DOHH2 (cell line): ENCODE measurements around the gene NDUFA13.

Source experiments
- H3F3A ChIP-seq: fragments of 200-600 bp; sonication (generic), shearing (Covaris generic); 2 replicates; pipeline ENCODE4 v1.6.0; 2016; ENCODE audit warnings: antibody characterized with exemption, mild to moderate bottlenecking; ENCODE audit not compliant: control insufficient read depth, insufficient read depth
- H3K27ac ChIP-seq: fragments of 200-600 bp; sonication (generic); 2 replicates; pipeline ENCODE4 v1.5.1; 2014; ENCODE audit warnings: low read depth, mild to moderate bottlenecking, low read length, moderate library complexity
- H3K27me3 ChIP-seq: fragments of 200-600 bp; sonication (generic); 2 replicates; pipeline ENCODE4 v1.6.1; 2014; ENCODE audit warnings: mild to moderate bottlenecking, low read length, mixed read lengths; ENCODE audit not compliant: control insufficient read depth
- H3K36me3 ChIP-seq: fragments of 200-600 bp; sonication (generic); 2 replicates; pipeline ENCODE4 v1.6.1; 2014; ENCODE audit warnings: mild to moderate bottlenecking, low read length, moderate library complexity, mixed read lengths; ENCODE audit not compliant: control insufficient read depth
- H3K4me1 ChIP-seq: fragments of 200-600 bp; sonication (generic); 2 replicates; pipeline ENCODE4 v1.6.1; 2014; ENCODE audit warnings: mild to moderate bottlenecking, low read length, mixed read lengths; ENCODE audit not compliant: control insufficient read depth
- H3K4me2 ChIP-seq: fragments of 200-600 bp; sonication (generic); 2 replicates; pipeline ENCODE4 v1.6.0; 2014; ENCODE audit warnings: mild to moderate bottlenecking, low read length, moderate library complexity
- H3K4me3 ChIP-seq: fragments of 200-600 bp; sonication (generic); 2 replicates; pipeline ENCODE4 v1.5.1; 2014; ENCODE audit warnings: mild to moderate bottlenecking, low read length, mixed read lengths
- H3K79me2 ChIP-seq: fragments of 200-600 bp; sonication (generic); 2 replicates; pipeline ENCODE4 v1.6.1; 2014; ENCODE audit warnings: mild to moderate bottlenecking, low read length, mixed read lengths; ENCODE audit not compliant: control insufficient read depth
- H3K9me2 ChIP-seq: fragments of 200-600 bp; sonication (generic); replicated peaks from 2 replicates; pipeline ENCODE4 v1.6.1; 2014; ENCODE audit warnings: mild to moderate bottlenecking, low read length, mixed read lengths; ENCODE audit not compliant: control insufficient read depth
- H3K9me3 ChIP-seq: fragments of 200-600 bp; sonication (generic); 2 replicates; pipeline ENCODE4 v1.6.1; 2014; ENCODE audit warnings: antibody characterized with exemption, low read length, mixed read lengths; ENCODE audit not compliant: control insufficient read depth, insufficient read depth
- H4K20me1 ChIP-seq: fragments of 200-600 bp; sonication (generic); 2 replicates; pipeline ENCODE4 v1.6.0; 2014; ENCODE audit warnings: low read depth, mild to moderate bottlenecking, antibody characterized with exemption, low read length, moderate library complexity; ENCODE audit not compliant: control insufficient read depth, insufficient read depth
- CTCF ChIP-seq: fragments of 200-600 bp; sonication (generic); IDR thresholded peaks from one replicate; pipeline ENCODE4 v1.5.1; 2014; ENCODE audit warnings: antibody characterized with exemption, mild to moderate bottlenecking, low read depth, low read length; ENCODE audit not compliant: poor library complexity, severe bottlenecking
- EZH2phosphoT487 ChIP-seq: fragments of 200-600 bp; sonication (generic); IDR thresholded peaks from 2 replicates; pipeline ENCODE4 v1.6.1; 2017; ENCODE audit warnings: borderline replicate concordance, mild to moderate bottlenecking, antibody characterized with exemption, low read length, moderate library complexity, mixed read lengths

Gene NDUFA13

GRCh38 chr19:19527674-19528625, 11.9 kb downstream of the NDUFA13 start:
- H3K4me1 ChIP-seq: peaks cover 55% of the 10 kb centered on the region
- no peaks in the 10 kb centered on the region for H3K9me2 ChIP-seq
- no peaks in the 10 kb centered on the region for H4K20me1 ChIP-seq
- H3K27me3 ChIP-seq: no peaks in the 10 kb centered on the region
- H3K36me3 ChIP-seq: peaks cover 61% of the 10 kb centered on the region
- TF ChIP-seq EZH2phosphoT487 (no peak), CTCF (no peak)
- no peak overlapping the region for H3K4me2 ChIP-seq
- H3F3A ChIP-seq: peaks cover 12% of the 10 kb centered on the region
- no peak overlapping the region for H3K27ac ChIP-seq
- peaks cover 36% of the 10 kb centered on the region for H3K79me2 ChIP-seq
- no peak overlapping the region for H3K4me3 ChIP-seq
- H3K9me3 ChIP-seq: no peaks in the 10 kb centered on the region

GRCh38 chr19:19528721-19529490, 12.9 kb downstream of the NDUFA13 start, which contains the start of gene YJEFN3:
TSS of gene YJEFN3 (plus strand) at chr19:19528911. CDS start at chr19:19528933, 22 bp downstream.
- no peak within 1 kb of the TSS for H3K27ac ChIP-seq
- H3K27me3 ChIP-seq: no peaks in the 10 kb centered on the region
- no peak within 1 kb of the TSS for H3K4me3 ChIP-seq
- no peaks in the 10 kb centered on the region for H3K9me3 ChIP-seq
- TF ChIP-seq CTCF (no peak), EZH2phosphoT487 (no peak)
- H4K20me1 ChIP-seq: no peaks in the 10 kb centered on the region
- H3K4me1 ChIP-seq: peaks cover 46% of the 10 kb centered on the region
- H3K9me2 ChIP-seq: no peaks in the 10 kb centered on the region
- peaks cover 10% of the 10 kb centered on the region for H3F3A ChIP-seq
- peaks cover 27% of the 10 kb centered on the region for H3K79me2 ChIP-seq
- peaks cover 53% of the 10 kb centered on the region for H3K36me3 ChIP-seq
- no peak within 1 kb of the TSS for H3K4me2 ChIP-seq

GRCh38 chr19:19529783-19530422, 13.9 kb downstream of the NDUFA13 start:
- Histone ChIP-seq H3K4me2 (no peak overlapping the region), H3K79me2 (peaks cover 17% of the 10 kb centered on the region), H3K36me3 (peaks cover 44% of the 10 kb centered on the region), H3K27me3 (no peaks in the 10 kb centered on the region), H3F3A (peaks cover 10% of the 10 kb centered on the region), H4K20me1 (no peaks in the 10 kb centered on the region), H3K4me3 (no peak overlapping the region), H3K9me2 (no peaks in the 10 kb centered on the region), H3K4me1 (peaks cover 36% of the 10 kb centered on the region), H3K9me3 (no peaks in the 10 kb centered on the region), H3K27ac (no peak overlapping the region)
- TF ChIP-seq EZH2phosphoT487 (no peak), CTCF (no peak)
